ENCODE results near the gene NUP42. TPM values are rescaled to one million over a fixed set of nuclear protein-coding genes. Genes with fewer than 3 reads are reported as not detected.

Gene NUP42
- total RNA-seq, 3 donors from 2014 or later: 29.4 to 46.4 (median 34.1) TPM

- Histone ChIP-seq H3K4me1 (no peaks in the 10 kb centered on the region), H3K27ac (no peak overlapping the region), H3K36me3 (no peaks in the 10 kb centered on the region), H3K9me3 (no peaks in the 10 kb centered on the region), H3K27me3 (no peaks in the 10 kb centered on the region), H3K4me3 (no peak overlapping the region)
- no peak for TF ChIP-seq POLR2AphosphoS5 (IDR thresholded peaks at IDR 0.05)
- TF ChIP-seq POLR2A (IDR thresholded peaks at IDR 0.05): no peak
- TF ChIP-seq, protein P1, sequence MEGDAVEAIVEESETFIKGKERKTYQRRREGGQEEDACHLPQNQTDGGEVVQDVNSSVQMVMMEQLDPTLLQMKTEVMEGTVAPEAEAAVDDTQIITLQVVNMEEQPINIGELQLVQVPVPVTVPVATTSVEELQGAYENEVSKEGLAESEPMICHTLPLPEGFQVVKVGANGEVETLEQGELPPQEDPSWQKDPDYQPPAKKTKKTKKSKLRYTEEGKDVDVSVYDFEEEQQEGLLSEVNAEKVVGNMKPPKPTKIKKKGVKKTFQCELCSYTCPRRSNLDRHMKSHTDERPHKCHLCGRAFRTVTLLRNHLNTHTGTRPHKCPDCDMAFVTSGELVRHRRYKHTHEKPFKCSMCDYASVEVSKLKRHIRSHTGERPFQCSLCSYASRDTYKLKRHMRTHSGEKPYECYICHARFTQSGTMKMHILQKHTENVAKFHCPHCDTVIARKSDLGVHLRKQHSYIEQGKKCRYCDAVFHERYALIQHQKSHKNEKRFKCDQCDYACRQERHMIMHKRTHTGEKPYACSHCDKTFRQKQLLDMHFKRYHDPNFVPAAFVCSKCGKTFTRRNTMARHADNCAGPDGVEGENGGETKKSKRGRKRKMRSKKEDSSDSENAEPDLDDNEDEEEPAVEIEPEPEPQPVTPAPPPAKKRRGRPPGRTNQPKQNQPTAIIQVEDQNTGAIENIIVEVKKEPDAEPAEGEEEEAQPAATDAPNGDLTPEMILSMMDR (IDR thresholded peaks at IDR 0.05): no peak
- intact Hi-C loops (cut with DNase I; ENCODE audit: low total_unique reads): no loop called here
- DNase-seq (ENCODE audit: low spot score in 2 of 2): no peak
Measured at GRCh38 chr7:23207884-23208283, 26.0 kb downstream of the NUP42 start.

- intact Hi-C loops (cut with DNase I; ENCODE audit: low total_unique reads): no loop called here
- DNase-seq (ENCODE audit: low spot score in 2 of 2): no peak
- Histone ChIP-seq H3K27ac (no peak overlapping the region), H3K27me3 (no peaks in the 10 kb centered on the region), H3K4me1 (no peaks in the 10 kb centered on the region), H3K9me3 (no peaks in the 10 kb centered on the region), H3K36me3 (no peaks in the 10 kb centered on the region), H3K4me3 (no peak overlapping the region)
- TF ChIP-seq POLR2AphosphoS5 (IDR thresholded peaks at IDR 0.05) (no peak), POLR2A (IDR thresholded peaks at IDR 0.05) (no peak)
- TF ChIP-seq, protein P1 (IDR thresholded peaks at IDR 0.05): no peak
Measured at GRCh38 chr7:23208316-23208715, 26.5 kb downstream of the NUP42 start.

- DNase-seq (ENCODE audit: low spot score in 2 of 2): no peak
- no peak overlapping the region for H3K4me3 ChIP-seq
- H3K4me1 ChIP-seq: no peaks in the 10 kb centered on the region
- H3K9me3 ChIP-seq: no peaks in the 10 kb centered on the region
- no peaks in the 10 kb centered on the region for H3K27me3 ChIP-seq
- intact Hi-C loops (cut with DNase I; ENCODE audit: low total_unique reads): no loop called here
- no peak overlapping the region for H3K27ac ChIP-seq
- H3K36me3 ChIP-seq: no peaks in the 10 kb centered on the region
- no peak for TF ChIP-seq POLR2AphosphoS5 (IDR thresholded peaks at IDR 0.05)
- TF ChIP-seq, protein P1 (IDR thresholded peaks at IDR 0.05): no peak
Measured at GRCh38 chr7:23210506-23210905, 28.7 kb downstream of the NUP42 start.

GRCh38 chr7:23211589-23211988, 29.7 kb downstream of the NUP42 start:
- no peak for DNase-seq (ENCODE audit: low spot score in 2 of 2)
- TF ChIP-seq POLR2AphosphoS5 (IDR thresholded peaks at IDR 0.05) (no peak), POLR2A (IDR thresholded peaks at IDR 0.05) (no peak)
- TF ChIP-seq, protein P1 (IDR thresholded peaks at IDR 0.05): no peak
- H3K4me1 ChIP-seq: no peaks in the 10 kb centered on the region
- no peaks in the 10 kb centered on the region for H3K27me3 ChIP-seq
- intact Hi-C loops (cut with DNase I; ENCODE audit: low total_unique reads): no loop called here
- H3K4me3 ChIP-seq: no peak overlapping the region
- H3K36me3 ChIP-seq: no peaks in the 10 kb centered on the region
- no peaks in the 10 kb centered on the region for H3K9me3 ChIP-seq
- no peak overlapping the region for H3K27ac ChIP-seq

- no peak for DNase-seq (ENCODE audit: low spot score in 2 of 2)
- Histone ChIP-seq H3K27ac (no peak overlapping the region), H3K27me3 (no peaks in the 10 kb centered on the region), H3K4me1 (no peaks in the 10 kb centered on the region), H3K4me3 (no peak overlapping the region), H3K36me3 (no peaks in the 10 kb centered on the region), H3K9me3 (no peaks in the 10 kb centered on the region)
- TF ChIP-seq, protein P1 (IDR thresholded peaks at IDR 0.05): no peak
- intact Hi-C loops (cut with DNase I; ENCODE audit: low total_unique reads): no loop called here
Measured at GRCh38 chr7:23212395-23212794, 30.5 kb downstream of the NUP42 start.

All from breast epithelium (tissue), 4 donors.